GM10248 (cell line): ENCODE results near the gene CAPZB.

Experiments
- CTCF ChIA-PET: fragments of 300-600 bp; sonication (Branson Sonifier 250); formaldehyde crosslinking; extraction: SDS; loops from one replicate; lab custom pipeline; 2021; ENCODE audit warnings: antibody characterized with exemption; lab: Yijun Ruan, JAX
- POLR2A ChIA-PET: fragments of 350-650 bp; sonication (Branson Sonifier 250); formaldehyde crosslinking; extraction: SDS; loops from one replicate; lab custom pipeline; 2020; ENCODE audit warnings: antibody characterized with exemption; lab: Yijun Ruan, JAX
- DNase-seq: peaks from one replicate; pipeline ENCODE4 v3.0.0; 2012; ENCODE audit errors: extremely low spot score
- CTCF ChIP-seq: IDR thresholded peaks from 2 replicates; pipeline ENCODE4 v1.5.1; 2012; ENCODE audit warnings: mild to moderate bottlenecking, low read depth; ENCODE audit errors: extremely low read depth, missing control alignments, control extremely low read depth

The CAPZB gene

GRCh38 chr1:19377812-19378718, 107.3 kb downstream of the CAPZB start:
- TF ChIP-seq CTCF, result no peak
- CTCF ChIA-PET, result interaction anchor here (0.7 to 2.8 kb wide), 7 partner anchors 9 to 283 kb away, joined by 3 to 10 read pairs (median 4); no protein-coding TSS in a partner anchor
- POLR2A ChIA-PET, result no interaction called here
- no peak for DNase-seq

GRCh38 chr1:19376428-19377372, 108.6 kb downstream of the CAPZB start:
- ChIA-PET POLR2A (no interaction called here), CTCF (interaction anchor here (0.9 to 2.8 kb wide), 8 partner anchors 10 to 284 kb away, joined by 3 to 10 read pairs (median 4); no protein-coding TSS in a partner anchor)
- no peak for TF ChIP-seq CTCF
- no peak for DNase-seq

GRCh38 chr1:19375631-19376400, 109.5 kb downstream of the CAPZB start:
- POLR2A ChIA-PET, result no interaction called here

GRCh38 chr1:19374926-19375325, 110.4 kb downstream of the CAPZB start:
- ChIA-PET POLR2A (no interaction called here), CTCF (interaction anchor here (0.8 to 2.6 kb wide), 13 partner anchors 10 to 208 kb away, joined by 3 to 14 read pairs (median 4); no protein-coding TSS in a partner anchor)
- no peak for TF ChIP-seq CTCF
- no peak for DNase-seq

More at GRCh38 chr1:19375631-19376400, 109.5 kb downstream of the CAPZB start:
- CTCF ChIA-PET, result interaction anchor here (1.2 to 2.8 kb wide), 8 partner anchors 9 to 54 kb away, joined by 3 to 14 read pairs (median 6); no protein-coding TSS in a partner anchor
- DNase-seq, result no peak
- TF ChIP-seq CTCF, result no peak

GRCh38 chr1:19374083-19374801, 111.1 kb downstream of the CAPZB start:
- POLR2A ChIA-PET, result no interaction called here
- peak; percentile 31 for TF ChIP-seq CTCF
- CTCF ChIA-PET, result interaction anchor here (0.8 to 2.6 kb wide), 13 partner anchors 10 to 209 kb away, joined by 3 to 14 read pairs (median 4); no protein-coding TSS in a partner anchor
- peak; percentile 53 for DNase-seq
